ENCODE data around the gene TEF.

DNA sequence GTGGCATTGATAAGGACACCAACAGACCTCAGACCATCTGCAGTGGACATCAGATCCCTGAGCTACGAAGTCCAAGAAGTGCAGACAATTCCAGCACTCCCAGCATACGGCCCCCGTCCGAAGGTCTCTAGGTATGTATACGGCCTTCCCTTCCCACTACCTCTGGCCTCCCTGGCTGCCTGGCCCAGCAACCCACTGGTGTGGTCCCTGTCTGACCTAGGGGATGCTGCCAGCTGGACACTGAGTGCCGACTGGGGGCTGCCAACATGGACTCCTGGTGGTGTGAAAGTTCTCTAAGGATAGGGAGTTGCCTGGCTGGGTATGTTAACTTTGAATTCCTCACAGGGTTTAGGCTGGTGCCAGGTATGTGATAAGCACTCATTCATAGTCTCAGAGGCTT, 17.5 kb upstream of the TEF start:
- TF ChIP-seq, protein P1, sequence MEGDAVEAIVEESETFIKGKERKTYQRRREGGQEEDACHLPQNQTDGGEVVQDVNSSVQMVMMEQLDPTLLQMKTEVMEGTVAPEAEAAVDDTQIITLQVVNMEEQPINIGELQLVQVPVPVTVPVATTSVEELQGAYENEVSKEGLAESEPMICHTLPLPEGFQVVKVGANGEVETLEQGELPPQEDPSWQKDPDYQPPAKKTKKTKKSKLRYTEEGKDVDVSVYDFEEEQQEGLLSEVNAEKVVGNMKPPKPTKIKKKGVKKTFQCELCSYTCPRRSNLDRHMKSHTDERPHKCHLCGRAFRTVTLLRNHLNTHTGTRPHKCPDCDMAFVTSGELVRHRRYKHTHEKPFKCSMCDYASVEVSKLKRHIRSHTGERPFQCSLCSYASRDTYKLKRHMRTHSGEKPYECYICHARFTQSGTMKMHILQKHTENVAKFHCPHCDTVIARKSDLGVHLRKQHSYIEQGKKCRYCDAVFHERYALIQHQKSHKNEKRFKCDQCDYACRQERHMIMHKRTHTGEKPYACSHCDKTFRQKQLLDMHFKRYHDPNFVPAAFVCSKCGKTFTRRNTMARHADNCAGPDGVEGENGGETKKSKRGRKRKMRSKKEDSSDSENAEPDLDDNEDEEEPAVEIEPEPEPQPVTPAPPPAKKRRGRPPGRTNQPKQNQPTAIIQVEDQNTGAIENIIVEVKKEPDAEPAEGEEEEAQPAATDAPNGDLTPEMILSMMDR (IDR thresholded peaks at IDR 0.05) = no peak
- TF ChIP-seq POLR2A (IDR thresholded peaks at IDR 0.05) = no peak

All from uterus (tissue), 2 donors.